HepG2 (cell line): ENCODE data around the gene INPP5E. TPM values are rescaled to one million over a fixed set of nuclear protein-coding genes. Genes with fewer than 3 reads are reported as not detected.

ENCODE experiments used
- IKZF4 ChIP-seq: sonication (generic); formaldehyde crosslinking; IDR thresholded peaks from 2 replicates; pipeline ENCODE4 v1.5.1; 2020; ENCODE audit warnings: borderline replicate concordance, mild to moderate bottlenecking, low read depth, missing genetic modification reagents; ENCODE audit errors: not compliant biosample characterization
- KAT7 ChIP-seq: IDR thresholded peaks from 2 replicates; pipeline ENCODE4 v1.6.1; 2018; ENCODE audit warnings: borderline replicate concordance, missing compliant biosample characterization
- KLF11 ChIP-seq: IDR thresholded peaks from 2 replicates; pipeline ENCODE4 v1.6.1; 2016; ENCODE audit warnings: missing compliant biosample characterization
- KLF12 ChIP-seq: sonication (generic); formaldehyde crosslinking; IDR thresholded peaks from 2 replicates; pipeline ENCODE4 v1.4.0; 2020; ENCODE audit warnings: missing genetic modification reagents, borderline replicate concordance
- MLLT10 ChIP-seq: sonication (generic); formaldehyde crosslinking; IDR thresholded peaks from 2 replicates; pipeline ENCODE4 v1.4.0; 2020; ENCODE audit warnings: missing genetic modification reagents
- NCOR1 ChIP-seq: fragments of 200-600 bp; sonication (generic); IDR thresholded peaks from 2 replicates; pipeline ENCODE4 v1.7.0; 2017; ENCODE audit warnings: antibody characterized with exemption, low read length, borderline replicate concordance
- NPAS2 ChIP-seq: sonication (generic); formaldehyde crosslinking; IDR thresholded peaks from 2 replicates; pipeline ENCODE4 v1.8.0; 2022; ENCODE audit warnings: mild to moderate bottlenecking, missing genetic modification reagents, borderline replicate concordance
- SMARCE1 ChIP-seq: fragments of 450-650 bp; IDR thresholded peaks from 2 replicates; pipeline ENCODE4 v1.6.1; 2017; ENCODE audit warnings: borderline replicate concordance
- TAF1 ChIP-seq: sonication (generic); formaldehyde crosslinking; IDR thresholded peaks from 2 replicates; pipeline ENCODE4 v1.4.0; 2020; ENCODE audit warnings: missing genetic modification reagents
- TRAFD1 ChIP-seq: sonication (generic); formaldehyde crosslinking; IDR thresholded peaks from 2 replicates; pipeline ENCODE4 v1.5.1; 2020; ENCODE audit warnings: missing genetic modification reagents, mild to moderate bottlenecking, borderline replicate concordance
- TRIM22 ChIP-seq: fragments of 450-650 bp; IDR thresholded peaks from 2 replicates; pipeline ENCODE4 v1.6.1; 2017
- ZGPAT ChIP-seq: IDR thresholded peaks from 2 replicates; pipeline ENCODE4 v1.6.1; 2016; ENCODE audit warnings: mild to moderate bottlenecking
- ZNF101 ChIP-seq: sonication (generic); formaldehyde crosslinking; IDR thresholded peaks from 2 replicates; pipeline ENCODE4 v1.4.0; 2020; ENCODE audit warnings: mild to moderate bottlenecking, low read depth, missing genetic modification reagents, borderline replicate concordance
- ZNF143 ChIP-seq: sonication (generic); formaldehyde crosslinking; IDR thresholded peaks from 2 replicates; pipeline ENCODE4 v1.4.0; 2020; ENCODE audit warnings: missing genetic modification reagents
- ZNF574 ChIP-seq: sonication (generic); formaldehyde crosslinking; IDR thresholded peaks from 2 replicates; pipeline ENCODE4 v1.4.0; 2020; ENCODE audit warnings: missing genetic modification reagents
- ZNF614 ChIP-seq: IDR thresholded peaks from 2 replicates; pipeline ENCODE4 v1.6.1; 2018; ENCODE audit warnings: missing biosample characterization, missing genetic modification reagents, inconsistent platforms, borderline replicate concordance
- ZNF674 ChIP-seq: sonication (generic); formaldehyde crosslinking; IDR thresholded peaks from 2 replicates; pipeline ENCODE4 v1.5.0; 2020; ENCODE audit warnings: low read depth, mild to moderate bottlenecking, missing genetic modification reagents
- ZNF704 ChIP-seq: sonication (generic); formaldehyde crosslinking; IDR thresholded peaks from 2 replicates; pipeline ENCODE4 v1.8.1; 2023; ENCODE audit warnings: mild to moderate bottlenecking, inconsistent platforms, moderate library complexity, missing genetic modification reagents, borderline replicate concordance
- ZNF772 ChIP-seq: sonication (generic); formaldehyde crosslinking; IDR thresholded peaks from 2 replicates; pipeline ENCODE4 v1.5.0; 2020; ENCODE audit warnings: mild to moderate bottlenecking, missing genetic modification reagents
- ZNF841 ChIP-seq: sonication (generic); formaldehyde crosslinking; IDR thresholded peaks from 2 replicates; pipeline ENCODE4 v1.8.1; 2023; ENCODE audit warnings: missing genetic modification reagents, borderline replicate concordance
- polyA plus RNA-seq, 8 experiments: library from polyadenylated mRNA; depleted of rRNA in 3 of 8; stranded (reverse) in 7 of 8; unstranded in 1 of 8; fragments of >200 nt; fragmentation: Illumina TruSeq in 4 of 8; extraction: Trizol in 4 of 8; gene quantifications; 2 replicates each; pipeline versions ENCODE4 v1.2.1 to v1.2.3, GENCODE V29; 2011 to 2016; ENCODE audit warnings: low read depth in 4 of 8, missing spikeins in 1 of 8, mixed read lengths in 1 of 8; ENCODE audit not compliant: insufficient read depth in 1 of 8
- total RNA-seq, 5 experiments: library from RNA; depleted of rRNA; stranded (reverse); fragments of >200 nt; fragmentation: Illumina TruSeq; extraction: Trizol; gene quantifications; 2 replicates each; pipeline ENCODE4 v1.2.3, GENCODE V29; 2016; ENCODE audit warnings: low read depth in 1 of 5

The INPP5E gene
- total and polyA plus RNA-seq, 2 of the 13 experiments (the other 11 are each of a cell fraction or from before 2014, with no cell fraction given), result 5.5 TPM

- no peak for TF ChIP-seq TRAFD1 (CRISPR knock-in tag)
- no peak for TF ChIP-seq ZNF101
- no peak for TF ChIP-seq MLLT10 (CRISPR knock-in tag)
- no peak for TF ChIP-seq ZNF674 (CRISPR knock-in tag)
- TF ChIP-seq TAF1 (CRISPR knock-in tag), result peak; percentile 80
- TF ChIP-seq ZNF841 (CRISPR knock-in tag), result no peak
- no peak; the same call in 1 of the 2 replicates for TF ChIP-seq KAT7
- TF ChIP-seq ZNF772, result 0 out of 2 replicates have a peak, but pooled peaks have one; percentile 52
- no peak for TF ChIP-seq ZNF143 (CRISPR knock-in tag)
- TF ChIP-seq TRIM22, result no peak
- TF ChIP-seq ZNF704 (CRISPR knock-in tag), result no peak
- TF ChIP-seq NPAS2 (CRISPR knock-in tag), result no peak
- no peak for TF ChIP-seq SMARCE1
- TF ChIP-seq NCOR1, result no peak
- TF ChIP-seq IKZF4 (CRISPR knock-in tag), result no peak
- TF ChIP-seq ZNF614 (CRISPR knock-in tag), result peak; percentile 44; the same call in 1 of the 2 replicates
- no peak for TF ChIP-seq ZGPAT
- TF ChIP-seq KLF12 (CRISPR knock-in tag), result peak; percentile 15; the same call in 1 of the 2 replicates
- TF ChIP-seq KLF11, result no peak; the same call in 1 of the 2 replicates
- TF ChIP-seq ZNF574, result peak; percentile 65
These were observed 43.3 kb upstream of the INPP5E start, which contains the start of gene SEC16A (continued) for GRCh38 chr9:136482793-136483588.
